HG03469 (cell line): Measurements from ENCODE around the gene DDR1.

Source experiments
- ATAC-seq: cut with Tn5 transposase; IDR thresholded peaks from one replicate; pipeline ENCODE4 v1.9.1; 2021; ENCODE audit warnings: mild to moderate bottlenecking, moderate library complexity, moderate number of reproducible peaks; ENCODE audit not compliant: unreplicated experiment

DDR1 gene

DNA sequence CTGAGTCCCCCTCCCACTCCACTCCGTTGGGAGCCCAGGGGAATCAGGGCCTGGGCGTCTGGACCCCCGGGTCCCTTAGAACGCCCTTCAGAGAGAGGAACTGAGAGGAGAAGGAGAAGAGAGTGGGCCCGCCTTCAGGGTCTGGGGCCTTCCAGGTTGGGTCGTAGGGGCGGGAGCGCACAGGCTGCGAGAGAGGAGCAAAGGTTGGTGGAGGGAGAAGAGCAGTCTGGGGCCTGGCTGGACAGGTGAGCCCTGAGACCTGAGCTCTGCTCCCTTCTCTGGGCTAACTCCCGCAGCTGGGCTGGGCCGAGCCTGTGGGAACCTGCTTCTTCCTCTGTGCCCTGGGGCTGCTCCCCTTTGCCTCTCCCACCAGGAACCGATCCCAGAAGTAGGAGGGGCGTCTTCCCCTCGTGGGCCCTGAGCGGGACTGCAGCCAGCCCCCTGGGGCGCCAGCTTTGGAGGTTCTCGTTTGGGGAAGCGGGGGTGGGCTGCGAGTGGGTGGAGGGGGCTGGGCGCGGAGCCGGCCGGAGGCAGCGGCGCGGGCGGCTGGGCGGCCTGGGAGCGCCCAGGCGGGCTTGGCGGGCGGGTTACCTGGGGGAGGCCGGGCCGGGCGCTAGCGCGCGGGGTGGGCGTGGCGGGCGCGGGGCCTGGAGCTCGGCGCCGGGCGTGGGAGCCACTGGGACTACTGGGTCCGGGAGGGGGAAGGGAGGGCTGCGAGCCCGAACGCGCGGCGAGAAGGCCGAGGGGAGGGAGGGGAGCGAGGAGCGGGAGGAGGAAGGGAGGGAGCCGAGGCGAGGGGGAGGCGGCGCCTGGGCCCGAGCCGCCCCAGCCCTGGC is at the start of gene DDR1:
TSS of gene DDR1 (plus strand) at position 835 of the 836 bp plus-strand sequence. CDS start 4,211 bp downstream, outside the sequence.
- no peak for ATAC-seq

DNA sequence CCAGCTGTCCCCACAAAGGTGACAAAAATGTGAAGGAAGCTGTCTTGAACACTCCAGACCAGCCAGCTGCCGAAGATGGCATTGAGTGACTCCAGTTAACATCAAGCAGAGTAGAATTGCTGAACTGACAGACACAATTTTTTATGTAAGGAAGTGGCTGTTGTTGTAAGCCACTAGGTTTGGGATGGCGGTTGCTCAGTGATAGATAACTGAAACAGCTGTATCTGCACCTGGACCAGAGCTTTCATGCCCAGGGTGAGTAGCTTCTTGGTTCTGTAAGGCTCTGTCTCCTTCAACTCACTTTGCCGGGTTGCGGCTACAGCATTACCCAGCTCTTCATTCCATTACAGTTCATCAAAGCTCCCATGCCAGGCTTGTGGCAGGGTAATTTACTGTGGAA is 49.7 kb upstream of the DDR1 start:
- ATAC-seq: no peak

DNA sequence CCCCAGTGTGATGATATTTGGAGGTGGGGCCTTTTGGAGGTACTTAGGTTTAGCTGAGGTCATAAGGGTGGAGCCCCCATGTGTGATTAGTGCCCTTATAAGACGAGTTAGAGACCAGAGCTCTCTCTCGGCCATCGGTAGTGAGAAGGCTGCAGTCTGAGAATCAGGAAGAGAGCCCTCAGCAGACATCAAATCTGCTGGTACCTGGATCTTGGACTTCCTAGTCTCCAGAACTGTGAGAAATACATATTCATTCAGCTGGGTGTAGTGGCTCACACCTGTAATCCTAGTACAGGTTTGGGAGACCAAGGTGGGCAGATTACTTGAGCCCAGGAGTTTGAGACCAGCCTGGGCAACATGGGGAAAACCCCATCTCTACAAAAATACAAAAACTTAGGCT is 48.7 kb upstream of the DDR1 start:
- ATAC-seq: no peak

DNA sequence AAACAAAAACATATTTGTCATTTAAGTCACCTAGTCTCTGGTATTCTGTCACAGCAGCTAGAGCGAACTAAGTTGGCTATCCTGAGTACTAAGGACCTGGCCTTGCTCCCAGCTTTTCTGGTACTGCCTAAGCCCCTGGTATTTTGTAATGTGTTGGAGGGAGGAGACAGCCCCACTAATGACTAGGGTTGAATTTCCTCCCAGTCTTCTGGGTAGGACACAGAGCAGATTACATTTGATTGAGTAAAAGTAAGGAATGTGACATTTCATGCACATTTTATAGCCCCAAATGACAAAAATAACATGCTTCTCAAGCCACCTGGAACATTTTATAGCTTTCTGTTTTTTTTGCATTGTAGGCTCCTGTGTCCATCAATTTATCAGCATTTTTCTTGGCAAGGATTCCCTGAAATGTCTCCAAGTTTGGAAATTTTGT is 47.9 kb upstream of the DDR1 start:
- no peak for ATAC-seq

DNA sequence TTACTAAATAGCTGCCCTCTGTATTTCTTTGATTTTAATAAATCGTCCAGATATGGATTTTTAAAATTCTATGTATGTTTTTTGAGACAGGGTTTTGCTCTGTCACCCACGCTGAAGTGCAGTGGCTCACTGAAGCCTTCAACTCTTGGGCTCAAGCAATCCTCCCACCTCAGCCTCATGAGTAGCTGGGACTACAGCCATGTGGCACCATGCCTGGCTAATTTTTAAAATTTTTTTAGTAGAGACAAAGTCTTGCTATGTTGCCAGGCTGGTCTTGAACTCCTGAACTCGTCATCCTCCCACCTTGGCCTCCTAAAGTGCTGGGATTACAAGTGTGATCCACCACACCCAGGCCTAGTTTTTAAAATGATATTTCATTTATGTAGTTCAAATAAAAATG is 47.4 kb upstream of the DDR1 start:
- no peak for ATAC-seq

DNA sequence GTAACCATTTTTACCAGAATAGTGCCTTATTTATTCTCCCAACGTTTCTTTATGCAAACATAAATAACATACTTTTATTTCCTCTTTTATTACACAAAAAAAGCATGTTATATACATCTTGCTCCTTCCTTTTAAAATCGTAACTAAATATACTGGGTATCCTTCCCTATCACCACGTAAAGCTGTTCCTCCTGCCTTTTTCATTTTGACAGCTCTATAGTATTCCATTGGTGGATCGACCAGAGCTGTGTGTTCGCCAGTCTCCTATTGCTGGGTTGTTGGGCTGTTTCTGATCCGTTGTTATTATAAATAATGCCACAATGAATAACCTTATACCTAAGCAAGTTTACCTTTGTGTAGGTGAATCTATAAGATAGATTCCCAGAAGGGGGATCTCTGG is 46.9 kb upstream of the DDR1 start:
- no peak for ATAC-seq

DNA sequence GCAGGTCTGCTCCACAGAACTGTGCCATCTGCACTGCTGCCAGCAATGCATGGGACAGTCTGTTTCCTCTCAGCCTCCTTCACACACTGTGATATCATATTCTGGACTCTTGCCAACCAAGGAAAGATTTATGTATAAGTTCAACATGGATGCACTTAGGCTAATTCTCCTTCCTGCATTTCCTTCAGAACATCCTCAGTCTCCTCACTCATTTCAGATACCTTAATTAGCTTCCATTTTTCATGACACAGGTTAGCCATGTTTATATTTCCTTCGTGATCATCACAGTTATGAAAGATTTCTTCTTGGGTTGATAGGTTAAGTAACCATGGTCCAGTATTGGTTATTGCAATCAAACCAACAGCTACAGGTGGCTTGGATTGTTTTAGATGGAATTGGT is 46.4 kb upstream of the DDR1 start:
- no peak for ATAC-seq

DNA sequence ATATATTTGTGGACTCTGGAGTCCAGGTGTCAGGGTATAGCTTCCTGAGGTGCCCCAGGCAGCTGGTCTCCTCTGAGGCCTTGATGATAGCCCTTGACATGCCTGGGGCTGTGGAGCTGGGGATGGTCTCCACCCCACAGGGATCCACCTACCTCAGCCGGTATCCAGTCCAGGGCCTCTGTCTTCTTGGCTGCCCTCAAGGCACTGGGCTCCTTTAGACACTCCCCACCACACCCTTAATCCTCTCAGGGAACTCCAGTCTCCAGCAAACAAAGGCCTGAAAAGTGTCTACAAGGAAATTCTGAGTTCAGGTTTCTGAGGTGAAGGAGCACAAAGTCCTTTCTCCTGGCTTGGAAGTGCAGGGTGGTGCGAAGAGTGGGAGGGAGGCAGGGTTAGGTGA is 44.6 kb upstream of the DDR1 start:
- ATAC-seq: no peak

DNA sequence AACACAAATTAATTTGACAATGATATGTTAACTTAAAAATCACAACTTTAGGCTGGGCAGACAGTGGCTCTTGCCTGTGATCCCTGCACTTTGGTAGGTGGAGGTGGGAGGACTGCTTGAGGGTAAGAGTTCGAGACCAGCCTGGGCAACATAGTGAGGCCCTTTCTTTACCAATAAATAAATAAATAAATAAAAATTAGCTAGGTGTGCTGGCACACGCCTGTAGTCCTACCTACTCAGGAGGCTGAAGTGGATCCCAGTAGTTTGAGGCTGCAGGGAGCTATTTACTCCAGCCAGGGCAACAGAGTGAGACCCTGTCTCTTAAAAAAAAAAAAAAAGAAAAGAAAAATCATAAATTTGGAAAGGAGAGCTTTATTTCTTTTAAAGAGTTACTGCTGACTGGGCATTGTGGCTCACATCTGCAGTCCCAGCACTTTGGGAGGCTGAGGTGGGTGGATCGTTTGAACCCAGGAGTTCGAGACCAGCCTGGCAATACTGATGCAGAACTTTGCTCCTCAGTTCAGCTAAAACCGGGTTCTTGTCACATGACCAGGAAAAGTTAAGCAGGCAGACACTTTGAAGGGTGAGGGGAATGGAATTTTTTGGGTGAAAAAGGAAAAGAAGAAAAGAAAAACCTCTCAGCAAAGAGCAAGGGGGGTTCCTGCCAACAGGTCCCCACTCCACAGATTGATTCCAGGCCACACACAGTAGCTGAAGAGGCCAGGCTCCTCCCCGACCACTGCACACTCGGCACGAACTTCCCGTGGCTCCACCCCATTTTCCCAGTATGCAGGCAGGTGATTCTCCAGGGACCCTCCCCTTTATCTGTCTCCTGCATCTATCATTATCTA is 44.0 kb upstream of the DDR1 start:
- no peak for ATAC-seq

DNA sequence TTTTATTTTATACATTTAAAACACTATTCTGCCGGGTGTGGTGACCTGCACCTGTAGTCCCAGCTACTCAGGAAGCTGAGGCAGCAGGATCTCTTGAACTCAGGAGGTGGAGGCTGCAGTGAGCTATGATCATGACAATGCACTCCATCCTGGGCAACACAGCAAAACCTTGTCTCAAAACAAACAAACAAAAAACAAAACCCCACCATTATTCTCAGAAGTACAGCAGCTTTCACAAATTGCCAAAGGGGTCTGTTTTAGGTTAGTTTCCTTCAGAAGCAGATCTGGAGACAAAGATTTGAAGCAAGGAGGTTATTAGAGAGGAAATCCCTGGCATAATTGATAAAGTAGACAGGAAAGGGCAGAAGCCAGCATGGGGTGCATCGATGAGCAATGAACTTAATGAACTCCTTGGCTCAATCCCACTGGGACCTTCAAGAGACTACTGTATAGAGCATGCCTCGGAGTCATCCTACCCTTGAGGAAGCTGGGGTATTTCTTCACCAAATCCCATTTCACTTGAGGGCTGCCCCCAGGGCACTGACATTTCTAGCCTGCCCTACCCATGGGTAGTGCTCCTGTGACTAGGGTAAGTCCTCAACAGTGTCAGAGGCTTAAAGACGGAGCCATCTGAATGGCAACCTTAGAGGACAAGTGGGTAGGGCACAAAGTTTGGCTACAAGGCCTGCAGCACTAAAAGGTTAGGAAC is 43.2 kb upstream of the DDR1 start:
- no peak for ATAC-seq

DNA sequence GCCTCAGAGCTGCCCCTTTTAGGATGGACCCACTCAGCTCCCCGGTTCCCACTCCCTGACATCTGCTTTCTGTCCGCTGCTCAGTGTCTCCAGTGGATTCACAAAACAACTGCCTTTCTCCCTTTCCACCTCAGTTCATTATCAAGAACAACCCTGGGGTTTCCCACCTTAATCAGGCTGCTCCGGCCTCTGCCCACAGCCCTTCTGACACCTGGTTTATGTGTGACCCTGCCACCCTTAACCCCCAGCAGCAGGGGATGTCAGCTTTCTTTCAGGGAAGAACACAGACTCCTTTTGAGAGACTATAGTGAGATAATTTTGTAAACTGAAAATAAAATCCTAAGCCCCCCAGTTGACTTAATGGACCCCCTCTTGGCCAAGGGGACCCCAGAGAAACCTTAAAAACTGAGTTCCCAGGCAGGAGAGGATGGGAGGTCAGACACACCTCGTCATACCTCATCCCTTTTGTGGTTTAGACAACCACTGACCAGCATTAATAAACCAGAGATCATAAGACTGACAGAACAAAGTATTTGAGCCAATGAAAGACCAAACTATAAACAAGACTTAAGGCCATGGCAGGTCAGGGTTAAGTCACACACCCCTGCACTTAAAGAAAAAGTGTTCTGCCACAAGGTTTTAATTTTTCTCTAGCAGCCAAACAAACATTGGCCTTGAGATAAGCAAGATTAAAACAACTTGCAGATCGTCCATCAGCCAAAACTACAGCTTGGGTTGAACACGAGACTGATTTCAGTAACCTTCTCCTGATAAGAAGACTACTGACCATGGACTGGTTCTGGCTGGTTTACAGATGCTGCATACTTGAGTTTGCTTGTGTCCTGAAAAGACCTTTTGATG is 42.4 kb upstream of the DDR1 start:
- no peak for ATAC-seq

DNA sequence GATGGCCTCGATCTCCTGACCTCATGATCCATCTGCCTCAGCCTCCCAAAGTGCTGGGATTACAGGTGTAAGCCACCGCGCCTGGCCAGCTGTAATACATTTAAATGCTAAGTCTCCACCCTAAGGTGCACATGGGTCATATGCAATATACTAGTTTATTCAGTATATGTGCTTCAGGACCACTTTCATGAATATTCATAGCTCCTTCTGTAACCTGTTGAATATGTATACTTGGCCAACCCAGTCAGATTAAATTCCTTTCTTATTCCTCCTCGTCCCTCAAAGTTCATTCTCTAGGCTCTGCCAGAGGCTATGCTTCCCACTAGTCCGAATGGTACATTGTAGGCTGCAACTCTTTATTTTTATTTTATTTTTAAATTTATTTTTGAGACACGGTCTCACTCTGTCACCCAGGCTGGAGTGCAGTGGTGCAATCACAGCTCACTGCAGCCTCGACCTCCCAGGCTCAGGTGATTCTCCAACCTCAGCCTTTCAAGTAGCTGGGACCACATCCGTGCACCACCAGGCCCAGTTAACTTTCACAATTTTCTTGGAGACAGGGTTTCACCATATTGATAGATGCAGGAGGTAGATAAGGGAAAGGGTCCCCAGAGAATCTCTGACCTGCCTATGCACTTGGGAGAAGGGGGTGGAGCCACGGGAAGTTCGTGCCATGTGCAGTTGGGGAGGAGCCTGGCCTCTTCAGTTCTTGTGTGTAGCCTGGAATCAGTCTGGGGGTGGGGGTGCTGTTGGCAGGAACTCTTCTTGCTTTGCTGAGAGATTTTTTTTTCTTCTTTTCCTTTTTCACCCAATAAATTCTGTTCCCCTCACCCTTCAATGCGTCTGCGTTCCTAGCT is 41.3 kb upstream of the DDR1 start:
- ATAC-seq: no peak

DNA sequence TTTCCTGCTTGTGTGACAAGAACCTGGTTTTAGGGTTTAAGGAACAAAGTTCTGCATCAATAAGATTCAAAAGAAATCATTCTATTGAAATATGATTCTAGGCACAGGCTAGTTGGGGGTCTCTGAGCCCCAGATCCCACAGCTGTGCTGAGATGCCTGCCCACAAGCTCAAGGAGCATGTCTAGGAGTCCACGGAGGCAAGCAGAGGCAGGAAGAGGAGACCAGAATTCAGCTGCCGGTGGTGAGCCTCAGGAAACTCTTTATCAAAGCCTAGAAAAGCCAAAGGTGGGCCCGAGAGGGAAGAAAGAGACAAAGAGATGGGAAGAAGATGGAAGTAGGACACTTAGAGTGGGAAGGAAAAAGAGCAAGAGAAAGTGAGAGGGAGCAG is 40.7 kb upstream of the DDR1 start:
- no peak for ATAC-seq

DNA sequence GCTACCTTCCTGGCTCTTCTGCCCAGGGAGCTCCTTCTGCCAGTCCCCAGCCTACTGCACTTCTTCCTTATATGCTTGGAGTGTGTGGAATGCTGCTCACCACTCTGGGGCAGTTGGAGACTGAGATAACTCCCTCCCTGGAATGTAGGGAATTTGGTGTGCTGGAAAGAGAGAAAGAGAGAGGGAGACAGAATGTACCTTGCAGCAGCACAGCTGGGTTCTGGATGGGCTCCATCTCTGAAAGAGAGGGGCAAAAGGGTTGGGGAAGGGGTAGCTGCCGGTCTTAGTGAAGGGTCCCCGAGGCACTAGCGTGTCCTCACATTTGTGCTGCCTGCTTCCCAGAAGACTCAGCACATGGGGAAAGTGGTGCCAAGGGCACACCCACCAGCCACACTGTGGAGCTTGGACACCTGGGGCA is 40.2 kb upstream of the DDR1 start:
- no peak for ATAC-seq

DNA sequence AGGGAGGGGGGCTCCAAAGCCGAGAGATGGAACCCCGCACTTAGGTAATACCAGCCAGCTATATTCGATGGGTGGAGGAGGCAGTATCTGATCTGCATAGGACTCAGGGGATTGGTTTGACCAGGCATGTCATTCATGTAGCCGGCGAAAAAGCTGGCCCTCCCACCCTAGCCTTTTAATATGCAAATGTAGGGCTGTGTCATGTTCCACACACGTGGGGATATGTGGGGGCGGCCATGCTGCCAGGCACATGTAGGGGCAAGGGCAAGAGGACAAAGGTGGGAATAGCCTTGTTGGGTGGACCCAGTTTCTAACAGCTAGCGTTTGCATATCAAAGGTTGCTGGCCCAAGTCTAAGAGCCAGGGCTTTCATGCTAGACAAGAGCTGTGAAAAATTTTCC is 39.1 kb upstream of the DDR1 start:
- no peak for ATAC-seq

DNA sequence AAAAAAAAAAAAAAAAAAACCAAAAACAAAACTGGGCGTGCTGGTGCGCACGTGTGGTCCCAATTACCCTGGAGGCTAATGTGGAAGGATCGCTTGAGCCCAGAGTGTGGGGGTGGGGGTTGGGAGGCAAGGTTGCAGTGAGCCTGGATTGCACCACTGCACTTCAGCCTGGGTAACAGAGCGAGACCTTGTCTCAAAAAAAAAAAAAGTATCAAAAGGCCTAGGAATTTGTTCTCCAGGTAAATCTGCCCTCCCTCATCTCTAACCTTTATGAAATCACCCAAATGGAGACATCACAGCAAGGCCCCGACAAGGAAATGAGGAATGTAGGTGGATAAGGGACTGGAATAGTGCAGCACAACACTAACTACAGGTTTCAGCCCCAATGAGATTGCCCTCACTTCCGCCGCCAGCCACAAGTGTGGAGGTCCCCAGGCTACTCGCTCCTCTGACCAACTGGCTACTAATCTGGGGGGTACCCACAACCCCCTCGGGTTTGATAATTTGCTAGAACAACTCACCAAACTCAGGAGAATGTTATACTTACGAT is 36.8 kb upstream of the DDR1 start:
- ATAC-seq: no peak

DNA sequence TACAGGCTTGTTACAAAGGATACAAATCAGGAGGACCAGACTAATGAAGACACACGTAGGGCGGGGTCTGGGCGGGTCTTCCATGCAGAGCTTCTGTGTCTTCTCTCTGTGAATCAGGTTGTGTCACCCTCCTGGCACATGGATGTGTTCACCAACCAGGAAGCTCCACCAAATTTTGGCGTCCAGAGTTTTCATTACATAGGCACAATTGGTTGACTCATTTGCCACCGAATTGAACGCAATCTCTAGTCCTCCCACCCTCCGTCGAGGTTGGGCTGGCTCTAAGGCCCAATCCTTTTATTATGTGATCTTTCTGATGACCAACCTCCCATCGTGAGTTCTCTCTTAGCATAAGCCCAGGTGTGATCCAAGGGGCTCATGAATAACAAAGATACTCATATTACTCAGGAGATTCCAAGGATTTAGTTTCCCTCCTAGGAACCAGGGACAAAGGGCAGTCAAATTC is 36.3 kb upstream of the DDR1 start:
- ATAC-seq: no peak

DNA sequence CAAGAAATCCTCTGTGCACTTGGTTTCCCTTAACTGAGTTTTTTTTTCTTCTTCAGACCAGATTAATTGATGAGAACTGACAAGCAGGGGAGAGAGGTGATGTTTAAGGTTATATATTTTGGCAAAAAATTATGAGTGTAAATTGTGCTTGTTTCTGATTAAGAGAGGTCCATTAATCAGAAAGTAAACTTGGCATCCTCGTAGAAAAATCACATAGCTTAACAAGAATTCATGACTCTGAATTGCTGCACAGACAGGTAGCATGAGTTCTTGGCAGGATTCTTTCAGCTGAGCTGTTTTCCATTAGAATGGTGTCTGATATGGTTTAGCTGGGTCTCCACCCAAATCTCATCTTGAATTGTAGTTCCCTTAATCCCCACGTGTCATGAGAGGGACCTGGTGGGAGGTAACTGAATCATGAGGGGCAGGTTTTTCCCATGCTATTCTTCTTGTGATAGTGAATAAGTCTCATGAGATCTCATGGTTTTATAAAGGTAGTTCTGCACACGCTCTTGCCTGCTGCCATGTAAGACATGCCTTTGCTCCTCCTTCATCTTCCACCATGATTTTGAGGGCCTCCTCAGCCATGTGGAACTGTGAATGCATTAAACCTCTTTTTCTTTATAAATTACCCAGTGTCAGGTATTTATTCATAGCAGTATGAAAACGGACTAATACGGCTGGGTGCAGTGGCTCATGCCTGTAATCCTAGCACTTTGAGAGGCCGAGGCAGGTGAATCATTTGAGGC is 34.2 kb upstream of the DDR1 start:
- no peak for ATAC-seq
